ENCODE data around the gene CIAO2B. TPM values are rescaled to one million over a fixed set of nuclear protein-coding genes. Genes with fewer than 3 reads are reported as not detected.
A peak's percentile ranks its signal among the peaks of the same experiment; 100 is the strongest.

Gene CIAO2B
- total and polyA plus RNA-seq, 12 donors: 80.7 to 258 (median 112) TPM

GRCh38 chr16:66964049-66964448 is 29.8 kb upstream of the CIAO2B start:
- no peak overlapping the region for H3K4me3 ChIP-seq
- 64 to 71% (median 71%) methylated on average over 3 to 6 of the region's 6 CpGs; no CpG with 5 or more reads in 1 of the 4 donors for WGBS, 4 donors
- H3K9me3 ChIP-seq (replicated peaks in 1 of 3): no peaks in the 10 kb centered on the region
- H3K27ac ChIP-seq: no peak overlapping the region
- H3K27me3 ChIP-seq: no peaks in the 10 kb centered on the region
- no peaks in the 10 kb centered on the region for H3K36me3 ChIP-seq (replicated peaks in 1 of 2)
- DNase-seq: no peak
- intact Hi-C loops (cut with DNase I): no loop called here
- H3K4me1 ChIP-seq (replicated peaks in 1 of 2): peaks cover 0 to 5% of the 10 kb centered on the region in 2 donors
- TF ChIP-seq CTCF (IDR thresholded peaks at IDR 0.05) (no peak), POLR2A (IDR thresholded peaks at IDR 0.05) (no peak)

DNA sequence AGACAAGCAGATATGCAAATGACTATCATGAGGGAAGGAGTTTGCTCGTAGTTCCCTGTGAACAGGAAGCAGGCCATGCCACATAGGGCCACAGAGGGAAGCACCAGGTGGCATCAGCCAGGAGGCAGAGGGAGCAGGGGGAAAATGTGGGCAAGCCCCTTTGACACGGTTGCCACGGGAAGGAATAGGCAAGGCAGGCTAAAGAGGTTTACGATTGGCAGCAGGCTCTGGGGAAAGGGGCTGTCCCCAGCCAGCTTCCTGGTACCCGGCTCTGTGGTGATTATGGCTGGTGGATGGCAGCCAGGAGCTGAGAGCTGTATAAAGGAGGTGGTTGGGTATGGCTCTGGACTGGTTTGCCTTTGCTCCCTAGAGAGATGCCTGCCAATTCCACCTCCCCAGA is 27.7 kb upstream of the CIAO2B start:
- Histone ChIP-seq H3K27me3 (no peaks in the 10 kb centered on the region), H3K27ac (no peak overlapping the region), H3K4me1 (replicated peaks in 1 of 2) (no peaks in the 10 kb centered on the region), H3K36me3 (replicated peaks in 1 of 2) (no peaks in the 10 kb centered on the region), H3K9me3 (replicated peaks in 1 of 3) (no peaks in the 10 kb centered on the region), H3K4me3 (no peak overlapping the region)
- intact Hi-C loops (cut with DNase I): no loop called here
- 53 to 76% (median 56%) methylated on average over 5 of the region's 5 CpGs for WGBS, 4 donors
- DNase-seq: no peak
- TF ChIP-seq POLR2A (IDR thresholded peaks at IDR 0.05): no peak
- TF ChIP-seq CTCF (IDR thresholded peaks at IDR 0.05): no peak

DNA sequence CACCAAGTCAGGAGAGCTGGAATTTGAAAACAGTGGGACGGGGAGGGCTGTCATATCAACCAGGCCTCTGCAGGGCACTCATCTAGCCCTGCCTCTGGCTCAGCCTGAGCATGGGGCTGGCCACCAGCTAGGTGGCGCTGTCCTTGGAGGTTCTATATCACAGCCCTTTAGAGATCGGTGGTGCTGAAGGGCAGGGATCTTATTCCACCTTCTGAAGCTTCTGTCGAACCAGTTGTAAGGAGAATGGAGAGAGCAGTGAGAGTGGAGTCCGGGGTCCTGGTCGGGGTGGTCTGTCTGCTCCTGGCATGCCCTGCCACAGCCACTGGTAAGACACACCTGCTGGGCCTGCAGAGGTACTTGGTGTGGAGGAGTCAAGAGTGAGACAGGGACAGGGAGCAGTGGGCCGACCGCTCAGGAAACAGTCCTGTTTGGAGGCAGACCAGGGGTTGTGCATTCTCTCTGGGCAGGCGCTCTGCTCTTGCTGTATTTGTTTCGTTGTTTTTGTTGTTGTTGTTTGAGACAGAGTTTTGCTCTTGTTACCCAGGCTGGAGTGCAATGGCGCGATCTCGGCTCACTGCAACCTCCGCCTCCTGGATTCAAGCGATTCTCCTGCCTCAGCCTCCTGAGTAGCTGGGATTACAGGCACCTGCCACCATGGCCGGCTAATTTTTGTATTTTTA is 27.0 kb upstream of the CIAO2B start, which contains the start of gene CES3:
Gene CES3, plus strand, starts transcription at position 202 of the 680 bp plus-strand sequence. Its CDS starts 42 bp downstream, at position 244.
- H3K36me3 ChIP-seq (replicated peaks in 1 of 2): no peaks in the 10 kb centered on the region
- TF ChIP-seq CTCF (IDR thresholded peaks at IDR 0.05): peak; percentile 49 to 71 (median 64)
- no peak for TF ChIP-seq POLR2A (IDR thresholded peaks at IDR 0.05)

DNA sequence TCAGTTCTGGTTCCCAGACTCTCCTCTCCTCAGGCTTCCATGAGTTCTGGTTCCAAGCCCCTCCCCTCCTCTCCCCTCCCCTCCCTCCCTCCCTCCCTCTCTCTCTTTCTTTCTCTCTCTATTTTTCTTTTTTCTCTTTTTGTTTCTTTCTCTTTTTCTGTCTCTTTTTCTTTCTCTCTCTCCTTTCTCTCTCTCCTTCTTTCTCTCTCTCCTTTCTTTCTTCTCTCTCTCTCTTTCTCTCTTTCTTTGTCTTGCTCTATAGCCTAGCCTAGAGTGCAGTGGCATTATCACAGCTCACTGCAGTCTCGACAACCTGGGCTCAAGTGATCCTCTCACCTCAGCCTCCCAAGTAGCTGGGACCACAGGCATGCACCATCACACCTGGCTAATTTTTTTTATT is 26.1 kb upstream of the CIAO2B start:
- no peak for TF ChIP-seq POLR2A (IDR thresholded peaks at IDR 0.05)
- no peak for TF ChIP-seq CTCF (IDR thresholded peaks at IDR 0.05)
- no peak for DNase-seq
- no peaks in the 10 kb centered on the region for H3K36me3 ChIP-seq (replicated peaks in 1 of 2)
- no peak overlapping the region for H3K4me3 ChIP-seq
- H3K4me1 ChIP-seq (replicated peaks in 1 of 2): no peaks in the 10 kb centered on the region
- H3K9me3 ChIP-seq (replicated peaks in 1 of 3): no peaks in the 10 kb centered on the region
- intact Hi-C loops (cut with DNase I): no loop called here
- peak overlapping the region in 1 of 5 donors; percentile 53 for H3K27ac ChIP-seq
- WGBS, 4 donors: 78 to 94% (median 87%) methylated on average over 1 of the region's 1 CpG
- H3K27me3 ChIP-seq: no peaks in the 10 kb centered on the region

More for the DNA sequence above, 27.0 kb upstream of the CIAO2B start, which contains the start of gene CES3:
- Histone ChIP-seq H3K27me3 (no peaks in the 10 kb centered on the region), H3K27ac (peak within 1 kb of the TSS in 1 of 5 donors; percentile 53), H3K4me3 (no peak within 1 kb of the TSS), H3K4me1 (replicated peaks in 1 of 2) (no peaks in the 10 kb centered on the region), H3K9me3 (replicated peaks in 1 of 3) (no peaks in the 10 kb centered on the region)
- peak in 6 of 7 donors; percentile 58 to 85 (median 76) for DNase-seq
- intact Hi-C loops (cut with DNase I): no loop called here
- 62 to 68% (median 65%) methylated on average over 14 to 16 of the region's 16 CpGs for WGBS, 4 donors

Measured in adrenal gland (tissue), 12 donors.